Measurements from ENCODE around the gene SDC4.

- TF ChIP-seq EZH2 (optimal IDR thresholded peaks at IDR 0.05; ENCODE audit: low read depth, low read length): no peak
- TF ChIP-seq, protein P1, sequence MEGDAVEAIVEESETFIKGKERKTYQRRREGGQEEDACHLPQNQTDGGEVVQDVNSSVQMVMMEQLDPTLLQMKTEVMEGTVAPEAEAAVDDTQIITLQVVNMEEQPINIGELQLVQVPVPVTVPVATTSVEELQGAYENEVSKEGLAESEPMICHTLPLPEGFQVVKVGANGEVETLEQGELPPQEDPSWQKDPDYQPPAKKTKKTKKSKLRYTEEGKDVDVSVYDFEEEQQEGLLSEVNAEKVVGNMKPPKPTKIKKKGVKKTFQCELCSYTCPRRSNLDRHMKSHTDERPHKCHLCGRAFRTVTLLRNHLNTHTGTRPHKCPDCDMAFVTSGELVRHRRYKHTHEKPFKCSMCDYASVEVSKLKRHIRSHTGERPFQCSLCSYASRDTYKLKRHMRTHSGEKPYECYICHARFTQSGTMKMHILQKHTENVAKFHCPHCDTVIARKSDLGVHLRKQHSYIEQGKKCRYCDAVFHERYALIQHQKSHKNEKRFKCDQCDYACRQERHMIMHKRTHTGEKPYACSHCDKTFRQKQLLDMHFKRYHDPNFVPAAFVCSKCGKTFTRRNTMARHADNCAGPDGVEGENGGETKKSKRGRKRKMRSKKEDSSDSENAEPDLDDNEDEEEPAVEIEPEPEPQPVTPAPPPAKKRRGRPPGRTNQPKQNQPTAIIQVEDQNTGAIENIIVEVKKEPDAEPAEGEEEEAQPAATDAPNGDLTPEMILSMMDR (IDR thresholded peaks at IDR 0.05; ENCODE audit: low read length): no peak
These were observed 4.5 kb upstream of the SDC4 start for GRCh38 chr20:45352729-45353128.
